Measurements from ENCODE around the gene HBG1. TPM values are rescaled to one million over a fixed set of nuclear protein-coding genes. Genes with fewer than 3 reads are reported as not detected.
"Not testable (repeated sequence)": the region's sequence is repeated elsewhere in the genome, so short reads cannot be mapped to it uniquely, and the experiment has no call there.

The HBG1 gene
- total RNA-seq, 5 donors from 2014 or later (not counting 1 experiment from before 2014, with no cell fraction given): 1.8 to 6.4 (median 3.3) TPM; not detected in 2

- H3K36me3 ChIP-seq (ENCODE audit: control insufficient read depth in 2 of 2, extremely low read depth in 1 of 2, insufficient read depth in 1 of 2, low read length in 1 of 2): no peaks in the 10 kb centered on the region
- ChIA-PET POLR2A (no interaction called here), CTCF (no interaction called here)
- no CpG with 5 or more reads among the region's 2 CpGs for WGBS (ENCODE audit: insufficient coverage)
- no peak overlapping the region for H3K27ac Mint-ChIP-seq
- no peak overlapping the region for H3K4me3 Mint-ChIP-seq
- ATAC-seq (replicated peaks in 1 of 4): no peak
- H3K9me3 ChIP-seq: no peaks in the 10 kb centered on the region
- no peaks in the 10 kb centered on the region for H3K36me3 Mint-ChIP-seq
- H3K27me3 Mint-ChIP-seq: peaks cover 0 to 14% of the 10 kb centered on the region in 2 donors
- H3K4me1 Mint-ChIP-seq: no peaks in the 10 kb centered on the region
- H3K27ac ChIP-seq (ENCODE audit: low read length): no peak overlapping the region
- no peak overlapping the region for H3K4me3 ChIP-seq (ENCODE audit: control insufficient read depth in 1 of 2, extremely low read depth in 1 of 2, low read length in 1 of 2)
- no peak for DNase-seq
- H3K9me3 Mint-ChIP-seq: no peaks in the 10 kb centered on the region
- no peaks in the 10 kb centered on the region for H3K4me1 ChIP-seq (ENCODE audit: control insufficient read depth in 1 of 2, extremely low read depth in 1 of 2, insufficient read depth in 2 of 2, low read length in 2 of 2)
- H3K27me3 ChIP-seq (replicated peaks in 1 of 2; ENCODE audit: control insufficient read depth in 2 of 2, extremely low read depth in 1 of 2, insufficient read depth in 2 of 2, low read length in 1 of 2): no peaks in the 10 kb centered on the region
Measured at GRCh38 chr11:5251746-5252145, 2.1 kb upstream of the HBG1 start.

- CTCF ChIA-PET: no interaction called here
- POLR2A ChIA-PET: no interaction called here
- no peak overlapping the region for H3K27ac Mint-ChIP-seq
Measured at GRCh38 chr11:5250543-5251204, 1.0 kb upstream of the HBG1 start.

GRCh38 chr11:5248498-5248897, 1.2 kb downstream of the HBG1 start:
- H3K4me1 ChIP-seq (ENCODE audit: control insufficient read depth in 1 of 2, extremely low read depth in 1 of 2, insufficient read depth in 2 of 2, low read length in 2 of 2); H3K4me3 ChIP-seq (ENCODE audit: control insufficient read depth in 1 of 2, extremely low read depth in 1 of 2, low read length in 1 of 2); CTCF ChIA-PET; H3K4me1 Mint-ChIP-seq; H3K36me3 Mint-ChIP-seq; ATAC-seq (replicated peaks in 1 of 4); H3K27ac Mint-ChIP-seq; H3K4me3 Mint-ChIP-seq; H3K9me3 Mint-ChIP-seq; H3K9me3 ChIP-seq; POLR2A ChIA-PET; H3K36me3 ChIP-seq (ENCODE audit: control insufficient read depth in 2 of 2, extremely low read depth in 1 of 2, insufficient read depth in 1 of 2, low read length in 1 of 2); H3K27ac ChIP-seq (ENCODE audit: low read length); H3K27me3 ChIP-seq (replicated peaks in 1 of 2; ENCODE audit: control insufficient read depth in 2 of 2, extremely low read depth in 1 of 2, insufficient read depth in 2 of 2, low read length in 1 of 2); DNase-seq: not testable (repeated sequence)
- peaks cover 0 to 16% of the 10 kb centered on the region in 2 donors for H3K27me3 Mint-ChIP-seq
- WGBS (ENCODE audit: insufficient coverage): no CpG with 5 or more reads among the region's 7 CpGs

More at GRCh38 chr11:5250543-5251204, 1.0 kb upstream of the HBG1 start:
- 100% methylated on average over 1 of the region's 4 CpGs for WGBS (ENCODE audit: insufficient coverage)
- no peaks in the 10 kb centered on the region for H3K36me3 ChIP-seq (ENCODE audit: control insufficient read depth in 2 of 2, extremely low read depth in 1 of 2, insufficient read depth in 1 of 2, low read length in 1 of 2)
- no peaks in the 10 kb centered on the region for H3K4me1 Mint-ChIP-seq
- H3K9me3 Mint-ChIP-seq: no peaks in the 10 kb centered on the region
- H3K27me3 Mint-ChIP-seq: peaks cover 0 to 11% of the 10 kb centered on the region in 2 donors
- no peak overlapping the region for H3K4me3 Mint-ChIP-seq
- H3K9me3 ChIP-seq: no peaks in the 10 kb centered on the region
- H3K27ac ChIP-seq (ENCODE audit: low read length): no peak overlapping the region
- ATAC-seq (replicated peaks in 1 of 4) (no peak), DNase-seq (no peak)
- H3K4me3 ChIP-seq (ENCODE audit: control insufficient read depth in 1 of 2, extremely low read depth in 1 of 2, low read length in 1 of 2): no peak overlapping the region
- no peaks in the 10 kb centered on the region for H3K4me1 ChIP-seq (ENCODE audit: control insufficient read depth in 1 of 2, extremely low read depth in 1 of 2, insufficient read depth in 2 of 2, low read length in 2 of 2)
- no peaks in the 10 kb centered on the region for H3K27me3 ChIP-seq (replicated peaks in 1 of 2; ENCODE audit: control insufficient read depth in 2 of 2, extremely low read depth in 1 of 2, insufficient read depth in 2 of 2, low read length in 1 of 2)
- no peaks in the 10 kb centered on the region for H3K36me3 Mint-ChIP-seq

GRCh38 chr11:5247472-5248192, 2.0 kb downstream of the HBG1 start:
- Mint-ChIP-seq H3K36me3 (no peaks in the 10 kb centered on the region), H3K9me3 (no peaks in the 10 kb centered on the region), H3K4me1 (no peaks in the 10 kb centered on the region), H3K4me3 (no peak overlapping the region), H3K27me3 (peaks cover 0 to 12% of the 10 kb centered on the region in 2 donors), H3K27ac (no peak overlapping the region)
- no peak for DNase-seq
- ATAC-seq (replicated peaks in 1 of 4): no peak
- no peaks in the 10 kb centered on the region for H3K4me1 ChIP-seq (ENCODE audit: control insufficient read depth in 1 of 2, extremely low read depth in 1 of 2, insufficient read depth in 2 of 2, low read length in 2 of 2)
- ChIA-PET POLR2A (no interaction called here), CTCF (no interaction called here)
- no peaks in the 10 kb centered on the region for H3K9me3 ChIP-seq
- no peaks in the 10 kb centered on the region for H3K27me3 ChIP-seq (replicated peaks in 1 of 2; ENCODE audit: control insufficient read depth in 2 of 2, extremely low read depth in 1 of 2, insufficient read depth in 2 of 2, low read length in 1 of 2)
- H3K27ac ChIP-seq (ENCODE audit: low read length): no peak overlapping the region
- H3K36me3 ChIP-seq (ENCODE audit: control insufficient read depth in 2 of 2, extremely low read depth in 1 of 2, insufficient read depth in 1 of 2, low read length in 1 of 2): no peaks in the 10 kb centered on the region
- WGBS (ENCODE audit: insufficient coverage): no CpG with 5 or more reads among the region's 3 CpGs
- H3K4me3 ChIP-seq (ENCODE audit: control insufficient read depth in 1 of 2, extremely low read depth in 1 of 2, low read length in 1 of 2): no peak overlapping the region

GRCh38 chr11:5246772-5247471, 2.7 kb downstream of the HBG1 start:
- Histone ChIP-seq H3K27me3 (replicated peaks in 1 of 2; ENCODE audit: control insufficient read depth in 2 of 2, extremely low read depth in 1 of 2, insufficient read depth in 2 of 2, low read length in 1 of 2) (no peaks in the 10 kb centered on the region), H3K27ac (ENCODE audit: low read length) (no peak overlapping the region), H3K4me1 (ENCODE audit: control insufficient read depth in 1 of 2, extremely low read depth in 1 of 2, insufficient read depth in 2 of 2, low read length in 2 of 2) (no peaks in the 10 kb centered on the region), H3K36me3 (ENCODE audit: control insufficient read depth in 2 of 2, extremely low read depth in 1 of 2, insufficient read depth in 1 of 2, low read length in 1 of 2) (no peaks in the 10 kb centered on the region), H3K4me3 (ENCODE audit: control insufficient read depth in 1 of 2, extremely low read depth in 1 of 2, low read length in 1 of 2) (no peak overlapping the region), H3K9me3 (no peaks in the 10 kb centered on the region)
- no peaks in the 10 kb centered on the region for H3K9me3 Mint-ChIP-seq
- H3K36me3 Mint-ChIP-seq: no peaks in the 10 kb centered on the region
- peaks cover 0 to 11% of the 10 kb centered on the region in 2 donors for H3K27me3 Mint-ChIP-seq
- CTCF ChIA-PET: no interaction called here
- H3K27ac Mint-ChIP-seq: no peak overlapping the region
- H3K4me1 Mint-ChIP-seq: no peaks in the 10 kb centered on the region
- POLR2A ChIA-PET: no interaction called here
- DNase-seq: no peak
- WGBS (ENCODE audit: insufficient coverage): 40% methylated on average over 1 of the region's 6 CpGs
- no peak for ATAC-seq (replicated peaks in 1 of 4)
- no peak overlapping the region for H3K4me3 Mint-ChIP-seq

- CTCF ChIA-PET: no interaction called here
- no peak overlapping the region for H3K27ac ChIP-seq (ENCODE audit: low read length)
- no peak for ATAC-seq (replicated peaks in 1 of 4)
Measured at GRCh38 chr11:5245155-5245554, 4.5 kb downstream of the HBG1 start.

More at GRCh38 chr11:5245155-5245554, 4.5 kb downstream of the HBG1 start:
- no peaks in the 10 kb centered on the region for H3K4me1 Mint-ChIP-seq
- no peaks in the 10 kb centered on the region for H3K9me3 ChIP-seq
- POLR2A ChIA-PET: no interaction called here
- no peaks in the 10 kb centered on the region for H3K27me3 ChIP-seq (replicated peaks in 1 of 2; ENCODE audit: control insufficient read depth in 2 of 2, extremely low read depth in 1 of 2, insufficient read depth in 2 of 2, low read length in 1 of 2)
- H3K36me3 ChIP-seq (ENCODE audit: control insufficient read depth in 2 of 2, extremely low read depth in 1 of 2, insufficient read depth in 1 of 2, low read length in 1 of 2): no peaks in the 10 kb centered on the region
- peaks cover 0 to 11% of the 10 kb centered on the region in 2 donors for H3K27me3 Mint-ChIP-seq
- no CpG with 5 or more reads among the region's 2 CpGs for WGBS (ENCODE audit: insufficient coverage)
- DNase-seq: no peak
- H3K4me3 Mint-ChIP-seq: no peak overlapping the region
- no peak overlapping the region for H3K27ac Mint-ChIP-seq
- H3K36me3 Mint-ChIP-seq: no peaks in the 10 kb centered on the region
- no peaks in the 10 kb centered on the region for H3K4me1 ChIP-seq (ENCODE audit: control insufficient read depth in 1 of 2, extremely low read depth in 1 of 2, insufficient read depth in 2 of 2, low read length in 2 of 2)
- H3K4me3 ChIP-seq (ENCODE audit: control insufficient read depth in 1 of 2, extremely low read depth in 1 of 2, low read length in 1 of 2): no peak overlapping the region
- no peaks in the 10 kb centered on the region for H3K9me3 Mint-ChIP-seq
